ENCODE results near the gene NPB. TPM values are rescaled to one million over a fixed set of nuclear protein-coding genes. Genes with fewer than 3 reads are reported as not detected.

Gene NPB
- total and polyA plus RNA-seq, 4 donors, result 1.1 to 4.4 (median 3.0) TPM

- Histone ChIP-seq H3K9me3 (ENCODE audit: control insufficient read depth, insufficient read depth, low read length) (no peaks in the 10 kb centered on the region), H3K27ac (ENCODE audit: low read depth, low read length) (no peak overlapping the region), H3K4me1 (ENCODE audit: control insufficient read depth, insufficient read depth, low read length) (peaks cover 14% of the 10 kb centered on the region), H3K27me3 (ENCODE audit: control insufficient read depth, insufficient read depth, low read length) (no peaks in the 10 kb centered on the region), H3K4me3 (ENCODE audit: low read depth, low read length) (no peak overlapping the region), H3K36me3 (ENCODE audit: control insufficient read depth, insufficient read depth, low read length) (peaks cover 88% of the 10 kb centered on the region)
- no peak for DNase-seq (ENCODE audit: low read depth in 4 of 6, low spot score in 6 of 6)
- 93% methylated on average over 11 of the region's 11 CpGs for WGBS (ENCODE audit: insufficient coverage)
Measured at GRCh38 chr17:81885869-81886548, 16.0 kb upstream of the NPB start.

GRCh38 chr17:81888105-81888987 is 13.7 kb upstream of the NPB start:
- Histone ChIP-seq H3K4me3 (ENCODE audit: low read depth, low read length) (no peak overlapping the region), H3K9me3 (ENCODE audit: control insufficient read depth, insufficient read depth, low read length) (no peaks in the 10 kb centered on the region), H3K36me3 (ENCODE audit: control insufficient read depth, insufficient read depth, low read length) (peaks cover 73% of the 10 kb centered on the region), H3K27ac (ENCODE audit: low read depth, low read length) (no peak overlapping the region), H3K27me3 (ENCODE audit: control insufficient read depth, insufficient read depth, low read length) (no peaks in the 10 kb centered on the region), H3K4me1 (ENCODE audit: control insufficient read depth, insufficient read depth, low read length) (peaks cover 24% of the 10 kb centered on the region)
- 94% methylated on average over 41 of the region's 44 CpGs for WGBS (ENCODE audit: insufficient coverage)
- no peak for DNase-seq (ENCODE audit: low read depth in 4 of 6, low spot score in 6 of 6)

- 97% methylated on average over 16 of the region's 16 CpGs for WGBS (ENCODE audit: insufficient coverage)
- Histone ChIP-seq H3K9me3 (ENCODE audit: control insufficient read depth, insufficient read depth, low read length) (no peaks in the 10 kb centered on the region), H3K27me3 (ENCODE audit: control insufficient read depth, insufficient read depth, low read length) (no peaks in the 10 kb centered on the region), H3K27ac (ENCODE audit: low read depth, low read length) (no peak overlapping the region), H3K36me3 (ENCODE audit: control insufficient read depth, insufficient read depth, low read length) (peaks cover 71% of the 10 kb centered on the region), H3K4me1 (ENCODE audit: control insufficient read depth, insufficient read depth, low read length) (peaks cover 24% of the 10 kb centered on the region), H3K4me3 (ENCODE audit: low read depth, low read length) (no peak overlapping the region)
- DNase-seq (ENCODE audit: low read depth in 4 of 6, low spot score in 6 of 6), result no peak
Measured at GRCh38 chr17:81888988-81889595, 12.9 kb upstream of the NPB start.

- no peak for DNase-seq (ENCODE audit: low read depth in 4 of 6, low spot score in 6 of 6)
- Histone ChIP-seq H3K36me3 (ENCODE audit: control insufficient read depth, insufficient read depth, low read length) (peaks cover 71% of the 10 kb centered on the region), H3K4me3 (ENCODE audit: low read depth, low read length) (no peak overlapping the region), H3K4me1 (ENCODE audit: control insufficient read depth, insufficient read depth, low read length) (peaks cover 24% of the 10 kb centered on the region), H3K27ac (ENCODE audit: low read depth, low read length) (no peak overlapping the region), H3K9me3 (ENCODE audit: control insufficient read depth, insufficient read depth, low read length) (no peaks in the 10 kb centered on the region), H3K27me3 (ENCODE audit: control insufficient read depth, insufficient read depth, low read length) (no peaks in the 10 kb centered on the region)
- WGBS (ENCODE audit: insufficient coverage), result 86% methylated on average over 7 of the region's 9 CpGs
Measured at GRCh38 chr17:81889602-81890001, 12.4 kb upstream of the NPB start.

- H3K27ac ChIP-seq (ENCODE audit: low read depth, low read length), result peak overlapping the region; percentile 3
- H3K9me3 ChIP-seq (ENCODE audit: control insufficient read depth, insufficient read depth, low read length), result no peaks in the 10 kb centered on the region
- WGBS (ENCODE audit: insufficient coverage), result 10% methylated on average over 65 of the region's 69 CpGs
- no peaks in the 10 kb centered on the region for H3K27me3 ChIP-seq (ENCODE audit: control insufficient read depth, insufficient read depth, low read length)
- peaks cover 71% of the 10 kb centered on the region for H3K36me3 ChIP-seq (ENCODE audit: control insufficient read depth, insufficient read depth, low read length)
- H3K4me1 ChIP-seq (ENCODE audit: control insufficient read depth, insufficient read depth, low read length), result peaks cover 24% of the 10 kb centered on the region
- H3K4me3 ChIP-seq (ENCODE audit: low read depth, low read length), result peak overlapping the region; percentile 51
- no peak for DNase-seq (ENCODE audit: low read depth in 4 of 6, low spot score in 6 of 6)
Measured at GRCh38 chr17:81890447-81891302, 11.4 kb upstream of the NPB start.

GRCh38 chr17:81891303-81891552 is 10.8 kb upstream of the NPB start:
- Histone ChIP-seq H3K36me3 (ENCODE audit: control insufficient read depth, insufficient read depth, low read length) (peaks cover 70% of the 10 kb centered on the region), H3K9me3 (ENCODE audit: control insufficient read depth, insufficient read depth, low read length) (no peaks in the 10 kb centered on the region), H3K4me3 (ENCODE audit: low read depth, low read length) (peak overlapping the region; percentile 51), H3K27me3 (ENCODE audit: control insufficient read depth, insufficient read depth, low read length) (no peaks in the 10 kb centered on the region), H3K27ac (ENCODE audit: low read depth, low read length) (no peak overlapping the region), H3K4me1 (ENCODE audit: control insufficient read depth, insufficient read depth, low read length) (peaks cover 24% of the 10 kb centered on the region)
- no peak for DNase-seq (ENCODE audit: low read depth in 4 of 6, low spot score in 6 of 6)
- WGBS (ENCODE audit: insufficient coverage), result under 1% methylated on average over 40 of the region's 40 CpGs

GRCh38 chr17:81895400-81895799 is 6.6 kb upstream of the NPB start:
- no peak for DNase-seq (ENCODE audit: low read depth in 4 of 6, low spot score in 6 of 6)
- 99% methylated on average over 7 of the region's 11 CpGs for WGBS (ENCODE audit: insufficient coverage)
- H3K27me3 ChIP-seq (ENCODE audit: control insufficient read depth, insufficient read depth, low read length), result no peaks in the 10 kb centered on the region

GRCh38 chr17:81898029-81898866 is 3.8 kb upstream of the NPB start:
- no peak overlapping the region for H3K27ac ChIP-seq (ENCODE audit: low read depth, low read length)
- H3K4me3 ChIP-seq (ENCODE audit: low read depth, low read length), result no peak overlapping the region
- DNase-seq (ENCODE audit: low read depth in 4 of 6, low spot score in 6 of 6), result no peak
- peaks cover 19% of the 10 kb centered on the region for H3K4me1 ChIP-seq (ENCODE audit: control insufficient read depth, insufficient read depth, low read length)
- no peaks in the 10 kb centered on the region for H3K9me3 ChIP-seq (ENCODE audit: control insufficient read depth, insufficient read depth, low read length)
- peaks cover 3% of the 10 kb centered on the region for H3K27me3 ChIP-seq (ENCODE audit: control insufficient read depth, insufficient read depth, low read length)
- peaks cover 84% of the 10 kb centered on the region for H3K36me3 ChIP-seq (ENCODE audit: control insufficient read depth, insufficient read depth, low read length)
- 93% methylated on average over 19 of the region's 19 CpGs for WGBS (ENCODE audit: insufficient coverage)

More at GRCh38 chr17:81895400-81895799, 6.6 kb upstream of the NPB start:
- Histone ChIP-seq H3K4me3 (ENCODE audit: low read depth, low read length) (no peak overlapping the region), H3K9me3 (ENCODE audit: control insufficient read depth, insufficient read depth, low read length) (no peaks in the 10 kb centered on the region), H3K36me3 (ENCODE audit: control insufficient read depth, insufficient read depth, low read length) (peaks cover 69% of the 10 kb centered on the region), H3K27ac (ENCODE audit: low read depth, low read length) (no peak overlapping the region), H3K4me1 (ENCODE audit: control insufficient read depth, insufficient read depth, low read length) (peaks cover 13% of the 10 kb centered on the region)
